ENCODE measurements around the gene PTPN3.

The PTPN3 gene

GRCh38 chr9:109478051-109478563, 20.0 kb downstream of the PTPN3 start:
- in situ Hi-C loops (cut with MboI; ENCODE audit: low sequenced_read_pairs) = no loop called here

GRCh38 chr9:109477258-109478050, 20.7 kb downstream of the PTPN3 start:
- in situ Hi-C loops (cut with MboI; ENCODE audit: low sequenced_read_pairs) = no loop called here

- in situ Hi-C loops (cut with MboI; ENCODE audit: low sequenced_read_pairs) = no loop called here
Measured at GRCh38 chr9:109476642-109477257, 21.4 kb downstream of the PTPN3 start.

GRCh38 chr9:109475526-109475925, 22.6 kb downstream of the PTPN3 start:
- in situ Hi-C loops (cut with MboI; ENCODE audit: low sequenced_read_pairs) = no loop called here

- in situ Hi-C loops (cut with MboI; ENCODE audit: low sequenced_read_pairs) = no loop called here
Measured at GRCh38 chr9:109474944-109475343, 23.2 kb downstream of the PTPN3 start.

- in situ Hi-C loops (cut with MboI; ENCODE audit: low sequenced_read_pairs) = no loop called here
Measured at GRCh38 chr9:109474170-109474569, 23.9 kb downstream of the PTPN3 start.

GRCh38 chr9:109473329-109473728, 24.8 kb downstream of the PTPN3 start:
- in situ Hi-C loops (cut with MboI; ENCODE audit: low sequenced_read_pairs) = no loop called here

GRCh38 chr9:109471475-109472393, 26.4 kb downstream of the PTPN3 start:
- in situ Hi-C loops (cut with MboI; ENCODE audit: low sequenced_read_pairs) = no loop called here

GRCh38 chr9:109469646-109470358, 28.3 kb downstream of the PTPN3 start:
- in situ Hi-C loops (cut with MboI; ENCODE audit: low sequenced_read_pairs) = no loop called here

- in situ Hi-C loops (cut with MboI; ENCODE audit: low sequenced_read_pairs) = no loop called here
Measured at GRCh38 chr9:109468927-109469326, 29.2 kb downstream of the PTPN3 start.

- in situ Hi-C loops (cut with MboI; ENCODE audit: low sequenced_read_pairs) = no loop called here
Measured at GRCh38 chr9:109467936-109468335, 30.2 kb downstream of the PTPN3 start.

GRCh38 chr9:109466623-109467590, 31.2 kb downstream of the PTPN3 start:
- in situ Hi-C loops (cut with MboI; ENCODE audit: low sequenced_read_pairs) = no loop called here

GRCh38 chr9:109463924-109464625, 34.0 kb downstream of the PTPN3 start:
- in situ Hi-C loops (cut with MboI; ENCODE audit: low sequenced_read_pairs) = no loop called here

GRCh38 chr9:109460576-109460975, 37.5 kb downstream of the PTPN3 start:
- in situ Hi-C loops (cut with MboI; ENCODE audit: low sequenced_read_pairs) = no loop called here

- in situ Hi-C loops (cut with MboI; ENCODE audit: low sequenced_read_pairs) = no loop called here
Measured at GRCh38 chr9:109459423-109459822, 38.7 kb downstream of the PTPN3 start.

- in situ Hi-C loops (cut with MboI; ENCODE audit: low sequenced_read_pairs) = no loop called here
Measured at GRCh38 chr9:109458453-109459211, 39.5 kb downstream of the PTPN3 start.

GRCh38 chr9:109456811-109457210, 41.3 kb downstream of the PTPN3 start:
- in situ Hi-C loops (cut with MboI; ENCODE audit: low sequenced_read_pairs) = no loop called here

- in situ Hi-C loops (cut with MboI; ENCODE audit: low sequenced_read_pairs) = no loop called here
Measured at GRCh38 chr9:109455861-109456260, 42.2 kb downstream of the PTPN3 start.

All from HL-60/S4 (cell line).